Measurements from ENCODE around the gene EFCAB11. TPM values are rescaled to one million over a fixed set of nuclear protein-coding genes. Genes with fewer than 3 reads are reported as not detected.

EFCAB11 gene
- total RNA-seq, 1 experiment from 2014 or later, result 18.1 TPM

GRCh38 chr14:89814126-89814525 lies 140.4 kb downstream of the EFCAB11 start (continued):
- no peak for TF ChIP-seq CBX3 (IDR thresholded peaks at IDR 0.05; ENCODE audit: low read depth)
- no peak for TF ChIP-seq FOSL1 (IDR thresholded peaks at IDR 0.05; ENCODE audit: low read depth)
- no peak for TF ChIP-seq ELF1 (IDR thresholded peaks at IDR 0.05; ENCODE audit: borderline replicate concordance, low read depth)
- TF ChIP-seq YY1 (IDR thresholded peaks at IDR 0.05; ENCODE audit: extremely low read depth, insufficient replicate concordance, low read depth, low read length), result no peak
- no peak for TF ChIP-seq CEBPB (IDR thresholded peaks at IDR 0.05; ENCODE audit: low read depth)
- no peak for TF ChIP-seq SIN3A (IDR thresholded peaks at IDR 0.05; ENCODE audit: low read depth)
- no peak for TF ChIP-seq EGR1 (IDR thresholded peaks at IDR 0.05; ENCODE audit: low read depth)
- TF ChIP-seq POLR2A (IDR thresholded peaks at IDR 0.05; ENCODE audit: borderline replicate concordance, extremely low read depth, insufficient read depth, insufficient read length), result no peak

- no peaks in the 10 kb centered on the region for H4K20me1 ChIP-seq (ENCODE audit: insufficient read depth)
- H3K27ac ChIP-seq (ENCODE audit: low read depth, low read length), result no peak overlapping the region
- RAD21 ChIA-PET (ENCODE audit: low non-redundant PET in 1 of 2, low total read pairs in 2 of 2, uncharacterized antibody in 2 of 2, unreplicated experiment in 2 of 2), result no interaction called here
- H3K4me1 ChIP-seq (ENCODE audit: control insufficient read depth in 1 of 2, insufficient read depth in 2 of 2, low read length in 2 of 2), result no peaks in the 10 kb centered on the region
- no peaks in the 10 kb centered on the region for H3K9me3 ChIP-seq (ENCODE audit: control insufficient read depth in 1 of 2, insufficient read depth in 1 of 2, low read depth in 1 of 2, low read length in 2 of 2)
- H3K4me3 ChIP-seq (replicated peaks in 1 of 2; ENCODE audit: low read depth in 1 of 2, low read length in 2 of 2), result no peak overlapping the region
- no peak overlapping the region for H3K4me2 ChIP-seq (ENCODE audit: low read length)
- no peaks in the 10 kb centered on the region for H3K36me3 ChIP-seq (ENCODE audit: control insufficient read depth in 1 of 2, insufficient read depth in 2 of 2, low read length in 2 of 2)
- intact Hi-C loops (cut with micrococcal nuclease), result no loop called here
- CTCF ChIA-PET, result no interaction called here
- H3K9ac ChIP-seq (ENCODE audit: low read length), result no peak overlapping the region
- no peaks in the 10 kb centered on the region for H3K27me3 ChIP-seq (ENCODE audit: insufficient read depth, low read length)
- DNase-seq (ENCODE audit: low read depth, low spot score) (no peak), ATAC-seq (no peak)
- no peaks in the 10 kb centered on the region for H3K9me2 ChIP-seq (ENCODE audit: insufficient read depth)
- POLR2A ChIA-PET, result no interaction called here
- no peak overlapping the region for H2AFZ ChIP-seq (ENCODE audit: low read depth, low read length, poor library complexity, severe bottlenecking)
- no TSS peak for BruUV-seq (replicated peaks)
- TF ChIP-seq CEBPB (IDR thresholded peaks at IDR 0.05; ENCODE audit: low read depth), result no peak
- no peak for TF ChIP-seq ELF1 (IDR thresholded peaks at IDR 0.05; ENCODE audit: borderline replicate concordance, low read depth)
- no peak for TF ChIP-seq ZBTB33 (IDR thresholded peaks at IDR 0.05; ENCODE audit: extremely low read depth, insufficient replicate concordance, low read length)
- no peak for TF ChIP-seq SIN3A (IDR thresholded peaks at IDR 0.05; ENCODE audit: low read depth)
- no peak for TF ChIP-seq SRF (IDR thresholded peaks at IDR 0.05; ENCODE audit: low read depth)
- H3K79me2 ChIP-seq (ENCODE audit: insufficient read depth, low read length), result no peaks in the 10 kb centered on the region
Observed at GRCh38 chr14:89813617-89814031, 140.9 kb downstream of the EFCAB11 start.
